Testis (tissue), 3 donors: ENCODE measurements around the gene ZNF641. TPM values are rescaled to one million over a fixed set of nuclear protein-coding genes. Genes with fewer than 3 reads are reported as not detected.

Source experiments
- DNase-seq: peaks from one replicate; pipeline ENCODE4 v3.0.0-alpha.2; 2019
- H3K27ac ChIP-seq, 2 donors: fragments of 200-600 bp; sonication (generic); one replicate each; pipeline ENCODE4 v1.5.1; 2019
- H3K27me3 ChIP-seq: fragments of 200-600 bp; sonication (generic); one replicate; pipeline ENCODE4 v1.5.1; 2019
- H3K36me3 ChIP-seq: fragments of 200-600 bp; sonication (generic); one replicate; pipeline ENCODE4 v1.5.1; 2017; ENCODE audit warnings: low read depth; ENCODE audit errors: missing control alignments
- H3K4me1 ChIP-seq: fragments of 200-600 bp; sonication (generic); one replicate; pipeline ENCODE4 v1.5.1; 2019
- H3K4me3 ChIP-seq, 2 donors: fragments of 200-600 bp; sonication (generic); one replicate each; pipeline ENCODE4 v1.5.1; 2017 to 2019
- H3K9me3 ChIP-seq: fragments of 200-600 bp; sonication (generic); one replicate; pipeline ENCODE4 v1.5.1; 2017
- POLR2A ChIP-seq: fragments of 450-650 bp; IDR thresholded peaks from one replicate; pipeline ENCODE4 v1.6.1; 2017; ENCODE audit warnings: antibody characterized with exemption, mild to moderate bottlenecking, moderate library complexity
- WGBS, 2 donors: methylation state at CpG; one replicate each; pipeline ENCODE4 v1.1.5; 2018; 5-methylcytosine and 5-hydroxymethylcytosine counted together
- intact Hi-C: fragments of 100-400 bp; cut with DNase I; formaldehyde crosslinking; loops from one replicate; pipeline ENCODE4 v1.15.1; 2023; ENCODE audit warnings: low total_unique reads
- polyA plus RNA-seq: library from polyadenylated mRNA; stranded (reverse); fragments of 350-450 nt; fragmentation: Illumina TruSeq; extraction: RNeasy Lipid Tissue Mini Kit (QIAGEN cat#74804); gene quantifications from one replicate; pipeline ENCODE4 v1.2.3, GENCODE V29; 2014; ENCODE audit warnings: low read depth, low replicate concordance; ENCODE audit not compliant: insufficient read depth
- total RNA-seq, 2 donors: library from RNA; depleted of rRNA; stranded (reverse); fragments of >200 nt; gene quantifications; one replicate each; pipeline ENCODE4 v1.2.3, GENCODE V29; 2016
- TF ChIP-seq, protein P1 (sequence below), 3 experiments: fragments of 450-650 bp in 2 of 3; fragments of 200-600 bp in 1 of 3; sonication (generic) in 1 of 3; IDR thresholded peaks; one replicate each; pipeline ENCODE4 v1.5.1; 2016 to 2019; ENCODE audit warnings: antibody characterized with exemption in 3 of 3, mild to moderate bottlenecking in 2 of 3, moderate library complexity in 1 of 3

Gene ZNF641
- total and polyA plus RNA-seq, 3 donors from 2014 or later, result 27.2 to 53.3 (median 40.1) TPM

DNA sequence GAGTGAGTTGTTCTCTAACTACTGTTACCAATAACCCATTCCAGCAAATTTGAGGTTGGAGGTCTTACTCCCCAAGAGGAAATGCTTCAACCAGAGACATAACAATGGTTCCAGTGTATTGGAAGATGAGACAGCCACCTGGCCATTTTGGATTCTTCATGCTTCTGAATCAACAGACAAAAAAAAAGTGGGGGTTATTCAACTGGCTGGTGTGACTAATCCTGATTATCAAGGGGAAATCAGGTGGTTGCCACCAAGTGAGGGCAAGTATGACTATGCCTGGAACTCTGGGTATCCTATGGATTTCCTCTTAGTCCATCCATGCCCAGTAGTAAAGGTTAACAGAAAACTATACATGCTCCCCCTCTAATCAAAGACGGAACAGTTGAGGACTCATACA lies 29.9 kb upstream of the ZNF641 start:
- DNase-seq, result no peak
- intact Hi-C loops, result no loop called here
- H3K36me3 ChIP-seq, result no peaks in the 10 kb centered on the region
- no peak overlapping the region for H3K27ac ChIP-seq
- no peaks in the 10 kb centered on the region for H3K9me3 ChIP-seq
- WGBS, 2 donors, result 93 to 94% methylated on average over 1 of the region's 1 CpG
- no peak for TF ChIP-seq POLR2A
- TF ChIP-seq, protein P1, sequence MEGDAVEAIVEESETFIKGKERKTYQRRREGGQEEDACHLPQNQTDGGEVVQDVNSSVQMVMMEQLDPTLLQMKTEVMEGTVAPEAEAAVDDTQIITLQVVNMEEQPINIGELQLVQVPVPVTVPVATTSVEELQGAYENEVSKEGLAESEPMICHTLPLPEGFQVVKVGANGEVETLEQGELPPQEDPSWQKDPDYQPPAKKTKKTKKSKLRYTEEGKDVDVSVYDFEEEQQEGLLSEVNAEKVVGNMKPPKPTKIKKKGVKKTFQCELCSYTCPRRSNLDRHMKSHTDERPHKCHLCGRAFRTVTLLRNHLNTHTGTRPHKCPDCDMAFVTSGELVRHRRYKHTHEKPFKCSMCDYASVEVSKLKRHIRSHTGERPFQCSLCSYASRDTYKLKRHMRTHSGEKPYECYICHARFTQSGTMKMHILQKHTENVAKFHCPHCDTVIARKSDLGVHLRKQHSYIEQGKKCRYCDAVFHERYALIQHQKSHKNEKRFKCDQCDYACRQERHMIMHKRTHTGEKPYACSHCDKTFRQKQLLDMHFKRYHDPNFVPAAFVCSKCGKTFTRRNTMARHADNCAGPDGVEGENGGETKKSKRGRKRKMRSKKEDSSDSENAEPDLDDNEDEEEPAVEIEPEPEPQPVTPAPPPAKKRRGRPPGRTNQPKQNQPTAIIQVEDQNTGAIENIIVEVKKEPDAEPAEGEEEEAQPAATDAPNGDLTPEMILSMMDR (IDR thresholded peaks at IDR 0.05), result no peak
- no peaks in the 10 kb centered on the region for H3K4me1 ChIP-seq
- H3K27me3 ChIP-seq, result no peaks in the 10 kb centered on the region
- no peak overlapping the region for H3K4me3 ChIP-seq

DNA sequence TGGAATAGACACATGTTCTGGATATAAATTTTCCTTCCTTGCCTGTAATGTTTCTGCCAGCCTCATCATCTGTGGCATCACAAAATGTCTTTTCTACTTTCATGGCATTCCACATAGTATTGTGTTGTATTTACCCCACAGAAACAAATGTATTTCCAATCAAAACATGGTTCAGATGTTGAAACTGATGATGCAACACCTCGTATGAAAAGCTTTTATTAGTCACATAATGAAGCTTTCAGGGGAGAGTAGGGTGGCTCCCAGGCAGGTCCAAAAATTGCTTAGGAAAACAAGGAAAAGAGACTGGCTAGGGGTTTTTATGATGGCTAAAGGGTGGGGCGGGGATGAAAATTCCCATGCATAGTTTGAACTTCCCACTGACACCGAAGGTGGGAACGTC lies 29.1 kb upstream of the ZNF641 start:
- no peaks in the 10 kb centered on the region for H3K4me1 ChIP-seq
- intact Hi-C loops, result no loop called here
- no peak for TF ChIP-seq POLR2A
- TF ChIP-seq, protein P1 (IDR thresholded peaks at IDR 0.05), result no peak
- H3K9me3 ChIP-seq, result no peaks in the 10 kb centered on the region
- no peaks in the 10 kb centered on the region for H3K27me3 ChIP-seq
- 68 to 74% methylated on average over 4 of the region's 4 CpGs for whole genome bisulfite sequencing, 2 donors
- H3K36me3 ChIP-seq, result no peaks in the 10 kb centered on the region
- no peak overlapping the region for H3K4me3 ChIP-seq
- H3K27ac ChIP-seq, result no peak overlapping the region
- no peak for DNase-seq

DNA sequence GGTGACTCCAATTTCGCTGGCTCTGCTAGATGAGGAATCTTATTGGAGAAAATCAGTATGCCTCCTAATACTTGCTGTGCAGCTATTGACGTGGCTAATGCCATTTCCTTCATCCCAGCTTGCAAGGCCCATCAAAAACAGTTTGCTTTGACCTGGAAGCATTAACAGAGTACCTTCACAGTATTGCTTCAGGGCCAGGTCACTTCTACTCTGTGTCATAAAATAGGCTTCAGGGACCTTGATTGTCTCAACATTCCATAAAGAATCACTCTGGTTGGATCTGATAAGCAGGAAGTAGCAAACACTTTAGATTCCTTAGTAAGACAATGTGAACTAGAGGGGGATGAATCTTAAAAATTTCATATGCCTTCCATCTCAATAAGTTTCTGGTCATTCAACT lies 26.9 kb upstream of the ZNF641 start:
- no peak for DNase-seq
- no peaks in the 10 kb centered on the region for H3K27me3 ChIP-seq
- TF ChIP-seq, protein P1 (IDR thresholded peaks at IDR 0.05), result no peak
- no peaks in the 10 kb centered on the region for H3K9me3 ChIP-seq
- no peaks in the 10 kb centered on the region for H3K36me3 ChIP-seq
- intact Hi-C loops, result no loop called here
- H3K27ac ChIP-seq, result no peak overlapping the region
- WGBS, 2 donors, result 75 to 96% methylated on average over 2 of the region's 2 CpGs
- H3K4me3 ChIP-seq, result no peak overlapping the region
- no peaks in the 10 kb centered on the region for H3K4me1 ChIP-seq

DNA sequence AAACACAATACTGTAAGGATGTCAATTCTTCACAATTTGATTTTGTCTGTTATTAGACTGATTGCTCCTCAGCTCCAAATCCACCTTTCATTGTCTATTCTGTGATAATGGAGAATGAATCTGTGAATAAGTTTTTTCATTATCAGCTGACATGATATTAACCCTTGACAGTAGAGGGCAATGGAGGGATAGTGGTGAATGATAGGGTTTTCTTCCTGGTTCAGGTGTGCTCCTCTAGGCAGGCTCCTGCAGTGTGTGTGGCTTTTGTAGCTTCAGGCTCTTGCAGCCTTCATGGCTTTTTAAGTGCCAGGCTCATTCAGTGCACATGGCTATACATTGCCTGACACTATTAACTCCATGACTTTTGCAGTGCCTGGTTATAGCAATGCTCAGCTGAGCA lies 23.4 kb upstream of the ZNF641 start:
- no peaks in the 10 kb centered on the region for H3K27me3 ChIP-seq
- no peak for DNase-seq
- H3K4me1 ChIP-seq, result no peaks in the 10 kb centered on the region
- intact Hi-C loops, result no loop called here
- TF ChIP-seq, protein P1 (IDR thresholded peaks at IDR 0.05), result no peak
- no peak for TF ChIP-seq POLR2A
- no peak overlapping the region for H3K4me3 ChIP-seq
- H3K36me3 ChIP-seq, result no peaks in the 10 kb centered on the region
- no peaks in the 10 kb centered on the region for H3K9me3 ChIP-seq
- no peak overlapping the region for H3K27ac ChIP-seq

GRCh38 chr12:48366131-48366530 lies 15.4 kb upstream of the ZNF641 start:
- TF ChIP-seq, protein P1 (IDR thresholded peaks at IDR 0.05), result no peak
- TF ChIP-seq POLR2A, result no peak
- Histone ChIP-seq H3K27me3 (no peaks in the 10 kb centered on the region), H3K27ac (no peak overlapping the region), H3K9me3 (no peaks in the 10 kb centered on the region), H3K4me1 (no peaks in the 10 kb centered on the region), H3K4me3 (no peak overlapping the region), H3K36me3 (no peaks in the 10 kb centered on the region)
- no peak for DNase-seq
- 49 to 59% methylated on average over 2 of the region's 2 CpGs for WGBS, 2 donors
- intact Hi-C loops, result no loop called here
